ENCODE data around the gene LANCL1.

LANCL1 gene

GRCh38 chr2:210476194-210477128, at the start of gene LANCL1:
LANCL1 (minus strand) TSS chr2:210476759; CDS start chr2:210476396, 363 bp downstream.
- peak; percentile 92 for FAIRE-seq

- FAIRE-seq: no peak
These were observed 48.0 kb upstream of the LANCL1 start for GRCh38 chr2:210524533-210524932.

GRCh38 chr2:210523650-210524289, 47.2 kb upstream of the LANCL1 start:
- FAIRE-seq: no peak

DNA sequence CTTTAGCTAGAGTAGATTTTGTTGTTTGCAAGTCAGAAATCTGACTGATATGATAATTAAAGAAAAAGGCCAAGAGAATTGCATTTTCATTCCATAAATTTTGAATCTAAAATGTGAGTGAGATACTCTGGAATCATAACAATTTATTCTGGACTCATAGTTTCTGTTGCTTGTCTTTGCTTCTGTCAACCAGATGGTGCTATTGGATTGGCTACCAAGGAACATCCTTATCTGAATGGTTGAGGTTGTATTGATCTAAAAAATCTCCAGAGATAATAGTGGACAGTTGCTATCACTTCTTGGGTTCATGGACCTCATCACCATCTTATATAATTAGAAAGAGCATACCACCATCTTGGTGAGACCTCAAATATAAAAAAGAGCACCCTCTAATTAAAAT, 45.8 kb upstream of the LANCL1 start:
- FAIRE-seq: no peak

DNA sequence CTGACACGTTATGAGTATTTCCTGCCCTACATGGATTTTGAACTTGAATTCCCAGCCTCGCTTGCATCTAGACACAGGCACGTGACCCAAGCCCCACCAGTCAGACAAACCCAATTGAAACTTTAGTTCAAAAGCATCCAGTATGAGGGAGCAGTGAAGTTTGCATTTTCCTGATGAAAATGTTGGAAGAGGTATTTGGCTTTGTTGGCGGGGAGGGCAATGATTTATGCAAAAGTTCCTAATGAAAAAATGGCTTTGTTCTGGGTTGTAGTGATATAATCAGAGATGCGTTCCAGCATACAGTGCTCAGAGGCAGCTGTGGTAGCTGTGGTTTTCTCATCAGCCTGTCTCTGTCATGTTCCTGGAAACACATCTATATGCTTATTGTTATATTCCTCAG, 43.0 kb upstream of the LANCL1 start:
- FAIRE-seq: no peak

- no peak for FAIRE-seq
These were observed 40.7 kb upstream of the LANCL1 start for GRCh38 chr2:210517264-210517663.

DNA sequence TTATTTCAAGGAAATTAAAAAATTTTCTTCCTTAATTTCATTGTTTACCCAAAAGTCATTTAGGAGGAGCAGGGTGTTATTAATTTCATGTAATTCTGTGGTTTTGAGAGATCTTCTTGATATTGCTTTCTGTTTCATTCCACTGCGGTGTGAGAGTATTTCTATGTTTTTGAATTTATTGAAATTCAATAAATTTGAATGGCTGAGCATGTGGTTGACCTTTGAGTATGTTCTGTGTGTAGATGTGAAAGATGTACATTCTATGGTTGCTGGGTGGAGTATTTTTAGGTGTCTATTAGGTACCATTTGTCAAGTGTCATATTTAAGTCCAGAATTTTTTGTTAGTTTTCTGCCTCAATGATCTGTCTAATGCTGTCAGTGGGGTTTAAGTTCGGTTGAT, 39.4 kb upstream of the LANCL1 start:
- no peak for FAIRE-seq

DNA sequence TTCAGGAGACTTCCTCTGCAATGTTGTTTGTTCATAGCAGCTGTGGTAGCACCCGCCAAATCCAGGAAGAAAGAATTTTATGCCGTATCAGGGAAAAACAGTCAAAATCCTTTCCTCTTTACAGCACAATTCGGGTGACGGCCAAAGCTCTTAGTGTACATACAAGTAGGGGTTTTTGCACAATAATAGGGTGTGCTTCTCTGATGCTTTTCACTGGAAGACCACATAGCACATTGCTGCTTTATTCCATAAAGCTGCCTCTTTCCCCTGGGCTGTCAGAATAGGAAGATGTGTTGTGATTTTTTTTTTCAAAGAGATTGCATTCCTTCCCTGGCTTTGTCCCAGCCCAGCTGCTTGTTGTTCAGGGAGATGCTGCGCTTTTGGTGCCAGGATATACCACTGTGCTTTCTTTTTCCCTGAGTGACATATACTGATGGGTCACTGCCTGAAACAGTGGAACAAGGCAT, 27.2 kb upstream of the LANCL1 start:
- FAIRE-seq: no peak

GRCh38 chr2:210503001-210503623, 26.6 kb upstream of the LANCL1 start:
- no peak for FAIRE-seq

DNA sequence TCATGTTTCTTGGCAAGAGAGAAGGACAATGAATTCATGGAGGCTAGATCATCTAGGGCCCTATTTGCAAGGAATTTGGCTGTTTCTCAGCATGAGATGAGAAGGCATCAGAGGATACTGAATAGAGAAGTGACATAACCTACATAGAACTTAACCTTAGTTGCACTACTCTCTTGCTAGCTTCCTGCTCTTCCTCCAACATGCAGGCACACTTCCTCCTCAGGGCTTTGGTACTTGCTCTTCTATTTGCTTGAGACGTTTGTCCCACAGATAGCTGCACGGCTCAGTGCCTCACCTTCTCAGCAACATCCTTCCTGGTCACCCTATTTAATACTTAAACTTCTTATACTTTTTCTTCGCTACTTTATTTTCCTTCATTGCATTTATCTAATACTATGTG, 20.0 kb upstream of the LANCL1 start:
- no peak for FAIRE-seq

DNA sequence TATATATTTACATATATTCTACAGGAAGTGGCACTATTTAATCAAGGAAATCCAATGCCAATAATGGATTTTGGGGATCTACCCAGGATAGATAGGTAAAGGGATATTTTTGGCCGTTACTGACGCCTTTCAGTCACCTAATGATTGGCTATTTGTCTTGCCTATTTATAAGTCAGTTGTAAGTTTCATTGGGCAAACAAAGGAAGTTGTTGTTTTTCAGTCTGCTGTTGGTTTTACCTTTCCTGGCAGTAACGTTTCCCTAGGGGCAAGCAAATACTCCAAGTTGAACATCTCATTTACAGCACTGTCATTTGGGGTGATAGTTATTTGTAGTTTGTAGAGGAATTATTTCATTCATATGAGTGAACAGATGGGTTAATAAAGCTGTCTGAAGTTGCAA, 17.0 kb upstream of the LANCL1 start:
- no peak for FAIRE-seq

DNA sequence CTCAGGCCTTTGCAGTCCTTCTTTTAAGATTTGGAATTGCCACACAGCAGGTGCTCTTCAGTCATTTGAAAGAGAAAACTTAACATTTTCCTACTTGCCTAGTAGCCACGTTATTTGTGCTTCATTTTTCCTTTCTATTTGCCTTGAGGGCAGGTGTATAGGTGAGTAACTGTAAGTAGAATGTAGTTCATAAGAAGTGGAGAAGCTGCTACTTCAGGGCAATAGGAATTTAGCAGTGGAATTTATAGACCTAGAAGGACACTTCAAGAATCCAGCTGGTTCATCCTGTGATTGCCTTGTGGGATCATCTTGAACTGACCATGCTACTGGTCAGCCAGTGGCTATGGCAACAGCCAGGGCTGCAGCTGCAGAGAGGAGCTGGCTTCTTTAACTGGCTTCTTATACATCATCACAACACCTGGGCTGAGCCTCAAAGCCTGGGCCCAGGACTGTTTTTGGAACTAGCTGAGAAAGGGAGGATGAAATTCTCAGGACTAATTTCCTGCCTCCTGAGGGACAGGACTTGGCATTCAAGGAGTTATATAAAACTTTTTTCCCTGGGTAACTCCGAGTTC, 5.1 kb upstream of the LANCL1 start:
- no peak for FAIRE-seq

GRCh38 chr2:210480764-210481163, 4.2 kb upstream of the LANCL1 start:
- FAIRE-seq: no peak

DNA sequence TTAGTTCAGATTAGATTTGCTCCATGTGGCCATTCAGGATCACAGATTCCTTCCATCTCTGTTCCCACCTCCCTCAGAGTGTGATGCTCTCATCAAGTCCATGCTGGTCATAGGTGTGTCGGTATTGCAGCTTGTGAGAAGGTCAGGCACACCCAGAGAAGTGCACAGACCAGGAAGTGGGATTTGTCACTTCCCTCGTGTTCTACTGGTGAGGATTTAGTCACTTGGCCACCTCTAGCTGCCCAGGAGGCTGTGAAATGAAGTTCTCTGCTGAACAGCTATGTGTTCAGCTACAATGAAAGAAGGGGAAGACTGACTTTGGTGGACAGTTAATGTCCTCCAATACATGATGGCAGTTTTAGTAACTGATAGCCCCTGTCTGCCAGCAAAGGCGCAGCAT, 3.5 kb upstream of the LANCL1 start:
- no peak for FAIRE-seq

DNA sequence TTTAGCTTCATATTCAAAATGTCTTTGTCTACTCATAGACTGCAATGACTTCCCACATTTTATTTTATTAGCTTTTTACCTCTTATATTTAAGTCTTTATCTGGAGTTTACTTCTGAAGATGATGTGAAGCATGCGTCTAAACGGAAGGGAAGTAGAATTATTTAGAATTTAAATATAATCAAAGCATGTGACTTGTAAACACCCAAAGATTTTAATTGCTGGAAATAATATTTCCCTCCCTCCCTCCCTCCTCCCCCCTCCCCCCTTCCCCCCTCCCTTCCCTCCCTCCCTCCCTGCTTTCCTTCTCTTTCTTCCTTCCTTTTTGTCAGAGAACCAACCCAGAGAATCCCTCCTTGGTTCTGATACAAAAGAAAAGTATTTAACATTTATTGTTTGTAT, 2.1 kb upstream of the LANCL1 start:
- no peak for FAIRE-seq

- no peak for FAIRE-seq
These were observed 937 bp upstream of the LANCL1 start for GRCh38 chr2:210477496-210477895.

GRCh38 chr2:210475706-210476105, 853 bp downstream of the LANCL1 start:
- no peak for FAIRE-seq

DNA sequence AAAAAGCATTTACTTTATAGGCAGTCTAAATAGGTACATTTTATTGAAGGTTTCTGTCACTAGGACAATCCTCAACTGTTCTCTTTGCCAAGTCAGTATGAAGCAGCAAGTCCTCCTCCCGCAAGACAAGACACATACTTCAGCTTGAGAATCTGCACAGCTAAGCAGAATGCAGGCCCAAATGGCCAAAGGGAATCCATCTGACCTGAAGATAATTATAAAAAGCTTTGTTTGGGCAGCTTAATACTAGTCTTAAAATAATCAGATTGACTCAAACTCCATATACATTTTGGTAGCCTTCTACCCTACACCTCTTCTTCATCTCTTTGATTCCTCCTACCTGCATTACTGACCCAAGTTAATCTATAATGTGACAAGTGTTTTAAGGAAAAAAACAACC, 1.8 kb downstream of the LANCL1 start:
- FAIRE-seq: no peak

DNA sequence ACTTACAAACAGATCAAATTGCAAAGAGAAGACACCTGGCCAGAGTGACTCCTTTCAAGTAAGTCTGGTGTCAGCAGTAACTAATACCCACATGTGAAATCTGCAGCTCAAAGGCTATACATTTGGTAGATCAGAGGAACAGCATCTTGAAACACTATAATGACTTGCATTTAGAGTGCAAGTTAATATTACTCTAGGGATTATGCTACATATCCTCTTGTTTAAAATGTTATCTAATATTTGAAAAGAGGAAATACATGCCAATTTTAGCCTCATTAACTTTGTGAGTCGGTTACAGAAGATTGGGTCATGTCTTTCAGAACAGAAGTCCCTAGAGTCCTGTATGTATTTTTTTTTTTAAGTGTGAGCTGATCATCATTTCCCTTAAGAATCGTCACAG, 15.2 kb downstream of the LANCL1 start:
- FAIRE-seq: no peak

GRCh38 chr2:210460322-210461227, 16.0 kb downstream of the LANCL1 start:
- no peak for FAIRE-seq

DNA sequence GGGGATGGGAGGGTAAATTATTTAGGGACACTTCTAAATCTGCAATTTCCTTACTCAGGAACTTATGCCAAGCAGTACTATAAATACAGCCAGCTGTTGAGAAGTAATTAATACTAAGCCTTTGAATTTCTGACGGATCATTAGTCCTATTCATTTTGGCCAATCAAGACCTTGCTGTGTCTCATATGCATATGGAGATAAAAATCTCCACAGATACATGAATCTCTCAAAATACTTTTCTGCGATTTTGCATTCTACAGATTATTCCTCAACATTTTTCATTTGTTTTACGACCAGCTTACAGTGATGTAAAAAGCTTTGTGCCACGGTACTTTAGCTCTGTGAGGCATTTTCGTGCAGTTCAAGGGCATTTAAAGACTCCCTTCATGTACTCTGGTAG, 16.7 kb downstream of the LANCL1 start:
- FAIRE-seq: no peak

DNA sequence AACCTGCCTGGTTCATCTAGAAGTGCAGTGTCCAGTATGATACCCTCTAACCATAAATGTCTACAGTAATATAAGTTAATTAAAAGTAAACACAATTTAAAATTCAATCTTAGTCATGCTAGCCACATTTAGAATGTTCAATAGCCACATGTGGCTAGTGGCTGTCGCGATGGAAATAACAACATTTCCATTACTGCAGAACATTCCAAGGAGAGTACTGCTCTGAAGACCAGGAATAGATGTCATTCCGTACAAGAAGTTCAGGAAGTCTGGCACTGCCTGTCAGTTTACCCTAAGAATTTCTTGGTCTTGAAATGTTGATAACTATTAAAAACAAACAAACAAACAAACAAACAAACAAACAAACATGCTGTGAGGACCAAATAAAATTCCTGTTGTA, 17.2 kb downstream of the LANCL1 start:
- FAIRE-seq: no peak

Data from endometrium (tissue), 2 donors.